ENCODE data around the gene FHIT. TPM values are rescaled to one million over a fixed set of nuclear protein-coding genes. Genes with fewer than 3 reads are reported as not detected.

The FHIT gene
- total RNA-seq, 4 donors from 2014 or later: 0.72 to 5.2 (median 2.1) TPM

DNA sequence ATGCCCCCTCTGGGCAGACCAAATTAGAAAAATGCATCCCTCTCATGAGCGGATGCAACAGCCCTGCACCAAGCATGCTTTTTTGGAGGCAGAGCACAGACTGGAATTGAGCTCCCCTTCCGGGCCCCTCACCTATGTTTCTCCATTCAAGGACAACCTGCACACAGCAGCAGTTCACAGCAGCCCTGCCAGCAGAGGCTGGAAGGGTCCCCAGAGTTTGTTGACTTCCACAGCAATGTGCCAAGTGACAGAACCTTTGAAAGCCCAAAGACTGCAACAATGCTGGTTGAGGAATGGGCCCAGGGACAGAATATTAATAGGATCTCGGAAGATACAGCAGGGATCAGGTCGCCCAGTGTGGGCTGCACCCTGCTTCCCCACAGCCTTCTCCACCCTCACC lies 650.4 kb downstream of the FHIT start:
- Histone ChIP-seq H3K27me3 (no peaks in the 10 kb centered on the region), H3K36me3 (no peaks in the 10 kb centered on the region), H3K9me3 (no peaks in the 10 kb centered on the region), H3K4me1 (no peaks in the 10 kb centered on the region), H3K4me3 (no peak overlapping the region), H3K27ac (no peak overlapping the region)
- DNase-seq (no peak), ATAC-seq (no peak)
- intact Hi-C loops (cut with DNase I; ENCODE audit: low total_unique reads): no loop called here
- TF ChIP-seq POLR2A (IDR thresholded peaks at IDR 0.05): no peak
- TF ChIP-seq, protein P1, sequence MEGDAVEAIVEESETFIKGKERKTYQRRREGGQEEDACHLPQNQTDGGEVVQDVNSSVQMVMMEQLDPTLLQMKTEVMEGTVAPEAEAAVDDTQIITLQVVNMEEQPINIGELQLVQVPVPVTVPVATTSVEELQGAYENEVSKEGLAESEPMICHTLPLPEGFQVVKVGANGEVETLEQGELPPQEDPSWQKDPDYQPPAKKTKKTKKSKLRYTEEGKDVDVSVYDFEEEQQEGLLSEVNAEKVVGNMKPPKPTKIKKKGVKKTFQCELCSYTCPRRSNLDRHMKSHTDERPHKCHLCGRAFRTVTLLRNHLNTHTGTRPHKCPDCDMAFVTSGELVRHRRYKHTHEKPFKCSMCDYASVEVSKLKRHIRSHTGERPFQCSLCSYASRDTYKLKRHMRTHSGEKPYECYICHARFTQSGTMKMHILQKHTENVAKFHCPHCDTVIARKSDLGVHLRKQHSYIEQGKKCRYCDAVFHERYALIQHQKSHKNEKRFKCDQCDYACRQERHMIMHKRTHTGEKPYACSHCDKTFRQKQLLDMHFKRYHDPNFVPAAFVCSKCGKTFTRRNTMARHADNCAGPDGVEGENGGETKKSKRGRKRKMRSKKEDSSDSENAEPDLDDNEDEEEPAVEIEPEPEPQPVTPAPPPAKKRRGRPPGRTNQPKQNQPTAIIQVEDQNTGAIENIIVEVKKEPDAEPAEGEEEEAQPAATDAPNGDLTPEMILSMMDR (IDR thresholded peaks at IDR 0.05 in 4 of 5, conservative IDR thresholded peaks at IDR 0.05 in 1 of 5): no peak
- in situ Hi-C loops (cut with MboI; ENCODE audit: low sequenced_read_pairs in 4 of 4): no loop called here

DNA sequence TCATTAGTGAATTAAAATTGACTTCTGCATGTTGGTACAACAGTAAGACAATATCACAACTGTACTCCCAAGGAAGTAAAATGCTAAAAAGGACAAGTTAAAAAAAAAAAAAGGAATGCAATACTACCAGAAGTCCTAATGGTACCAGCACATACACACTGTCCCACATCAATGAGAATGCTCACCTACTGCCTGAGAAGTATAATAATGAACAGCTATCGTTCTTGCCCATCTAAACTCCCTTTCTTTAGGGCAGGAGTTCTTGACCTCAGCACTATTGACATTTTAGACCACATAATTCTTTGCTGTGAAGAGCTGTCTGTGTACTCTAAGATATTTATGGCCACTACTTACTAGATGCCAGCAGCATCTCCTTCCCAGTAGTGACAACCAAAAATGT lies 651.7 kb downstream of the FHIT start:
- no peak overlapping the region for H3K27ac ChIP-seq
- ATAC-seq: no peak
- in situ Hi-C loops (cut with MboI; ENCODE audit: low sequenced_read_pairs in 4 of 4): no loop called here

DNA sequence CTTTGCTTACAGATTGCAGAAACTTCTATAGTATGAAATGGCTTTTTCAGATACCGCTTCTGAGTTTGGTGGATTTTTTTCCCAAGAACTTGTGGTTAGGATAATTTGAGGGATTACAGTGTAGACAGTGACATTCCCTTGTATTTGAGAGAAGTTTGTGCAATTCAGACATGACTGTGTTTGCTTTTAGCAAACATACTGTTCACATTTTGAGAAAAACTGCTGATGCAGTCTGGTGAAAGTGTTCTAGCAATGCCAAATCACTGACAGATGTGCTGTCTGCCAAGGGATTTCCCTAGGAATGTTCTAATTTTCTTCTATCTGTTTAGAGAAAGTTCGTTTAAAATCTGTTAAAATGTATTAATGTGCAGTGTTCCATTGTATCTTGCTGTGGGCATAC lies 652.6 kb downstream of the FHIT start:
- Histone ChIP-seq H3K36me3 (no peaks in the 10 kb centered on the region), H3K27ac (no peak overlapping the region), H3K9me3 (no peaks in the 10 kb centered on the region), H3K27me3 (no peaks in the 10 kb centered on the region), H3K4me1 (peaks cover 0 to 6% of the 10 kb centered on the region in 2 donors), H3K4me3 (no peak overlapping the region)
- TF ChIP-seq POLR2A (IDR thresholded peaks at IDR 0.05): no peak
- TF ChIP-seq, protein P1 (IDR thresholded peaks at IDR 0.05 in 4 of 5, conservative IDR thresholded peaks at IDR 0.05 in 1 of 5): no peak
- intact Hi-C loops (cut with DNase I; ENCODE audit: low total_unique reads): no loop called here
- ATAC-seq (no peak), DNase-seq (no peak)
- in situ Hi-C loops (cut with MboI; ENCODE audit: low sequenced_read_pairs in 4 of 4): no loop called here

More for the DNA sequence above, 651.7 kb downstream of the FHIT start:
- no peaks in the 10 kb centered on the region for H3K27me3 ChIP-seq
- intact Hi-C loops (cut with DNase I; ENCODE audit: low total_unique reads): no loop called here
- no peak overlapping the region for H3K4me3 ChIP-seq
- H3K36me3 ChIP-seq: no peaks in the 10 kb centered on the region
- H3K4me1 ChIP-seq: no peaks in the 10 kb centered on the region
- TF ChIP-seq, protein P1 (IDR thresholded peaks at IDR 0.05 in 4 of 5, conservative IDR thresholded peaks at IDR 0.05 in 1 of 5): no peak
- TF ChIP-seq POLR2A (IDR thresholded peaks at IDR 0.05): no peak
- no peak for DNase-seq
- H3K9me3 ChIP-seq: no peaks in the 10 kb centered on the region

DNA sequence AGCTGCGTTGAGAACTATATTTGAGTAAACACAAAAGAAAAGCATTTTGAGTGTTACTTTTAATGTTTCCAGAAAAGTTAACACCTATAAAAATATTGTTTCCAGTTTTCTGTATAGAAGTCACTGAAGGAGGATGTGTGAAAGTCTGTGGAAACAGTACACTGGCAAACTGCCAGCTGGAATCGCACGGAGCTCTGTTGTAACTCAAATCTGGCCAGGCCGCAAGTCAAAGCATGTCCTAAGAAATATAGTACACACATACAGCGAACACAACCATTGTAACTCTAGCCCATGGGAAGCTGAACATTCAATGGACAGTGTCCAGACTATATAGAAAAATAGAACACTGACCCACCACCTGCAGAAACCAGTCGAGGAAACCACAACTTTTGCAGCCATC lies 657.2 kb downstream of the FHIT start:
- TF ChIP-seq POLR2A (IDR thresholded peaks at IDR 0.05): no peak
- TF ChIP-seq, protein P1 (IDR thresholded peaks at IDR 0.05 in 4 of 5, conservative IDR thresholded peaks at IDR 0.05 in 1 of 5): no peak
- H3K4me3 ChIP-seq: no peak overlapping the region
- DNase-seq: peak; percentile 60 to 63
- intact Hi-C loops (cut with DNase I; ENCODE audit: low total_unique reads): no loop called here
- H3K4me1 ChIP-seq: peaks cover 0 to 7% of the 10 kb centered on the region in 2 donors
- ATAC-seq: peak; percentile 66 to 78
- H3K36me3 ChIP-seq: no peaks in the 10 kb centered on the region
- no peaks in the 10 kb centered on the region for H3K27me3 ChIP-seq
- H3K27ac ChIP-seq: no peak overlapping the region
- H3K9me3 ChIP-seq: no peaks in the 10 kb centered on the region
- in situ Hi-C loops (cut with MboI; ENCODE audit: low sequenced_read_pairs in 4 of 4): no loop called here

DNA sequence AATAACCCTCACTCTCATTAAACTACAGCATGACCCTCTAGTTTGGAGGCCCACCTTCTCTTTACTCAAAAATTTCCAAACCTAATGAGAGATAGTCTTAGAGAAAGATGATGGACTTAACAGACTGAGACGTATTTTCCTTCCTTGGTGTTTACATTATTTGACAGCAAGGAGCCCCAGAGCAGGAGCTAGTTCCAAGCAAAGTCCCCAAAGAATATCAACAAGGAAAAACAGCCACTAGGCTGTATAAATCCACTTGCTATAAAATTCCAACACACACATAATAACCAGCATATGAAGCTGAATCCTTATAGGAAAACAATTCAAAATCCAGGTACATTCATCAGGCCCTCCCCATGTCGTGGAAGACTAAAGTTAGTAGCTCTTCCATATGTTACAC lies 660.0 kb downstream of the FHIT start:
- Histone ChIP-seq H3K36me3 (no peaks in the 10 kb centered on the region), H3K4me3 (no peak overlapping the region), H3K27ac (no peak overlapping the region), H3K4me1 (peaks cover 0 to 7% of the 10 kb centered on the region in 2 donors), H3K9me3 (no peaks in the 10 kb centered on the region), H3K27me3 (no peaks in the 10 kb centered on the region)
- no peak for TF ChIP-seq POLR2A (IDR thresholded peaks at IDR 0.05)
- TF ChIP-seq, protein P1 (IDR thresholded peaks at IDR 0.05 in 4 of 5, conservative IDR thresholded peaks at IDR 0.05 in 1 of 5): no peak
- in situ Hi-C loops (cut with MboI; ENCODE audit: low sequenced_read_pairs in 4 of 4): no loop called here
- no peak for DNase-seq
- intact Hi-C loops (cut with DNase I; ENCODE audit: low total_unique reads): no loop called here
- no peak for ATAC-seq
